Dendritic cell treated with granulocyte-macrophage colony-stimulating factor and Interleukin-4, amounts not matched to agents 40 ng/mL and 50 ng/mL, for 4 days (primary cell): ENCODE measurements around the gene EIF4G3.
"Not testable (repeated sequence)": the region's sequence is repeated elsewhere in the genome, so short reads cannot be mapped to it uniquely, and the experiment has no call there.

ENCODE experiments used
- H3K27ac Mint-ChIP-seq: one replicate; pipeline ENCODE4 v1.8.0; 2022; ENCODE audit warnings: mild to moderate bottlenecking, mixed read lengths
- H3K27me3 Mint-ChIP-seq: one replicate; pipeline ENCODE4 v1.8.0; 2022; ENCODE audit warnings: mild to moderate bottlenecking, mixed read lengths
- H3K36me3 Mint-ChIP-seq: one replicate; pipeline ENCODE4 v1.8.0; 2022; ENCODE audit warnings: low read depth, mixed read lengths
- H3K4me1 Mint-ChIP-seq: one replicate; pipeline ENCODE4 v1.8.0; 2022; ENCODE audit warnings: low read depth, mixed read lengths
- H3K4me3 Mint-ChIP-seq: one replicate; pipeline ENCODE4 v1.8.0; 2022; ENCODE audit warnings: mild to moderate bottlenecking, moderate library complexity, mixed read lengths
- H3K9me3 Mint-ChIP-seq: one replicate; pipeline ENCODE4 v1.8.0; 2022; ENCODE audit warnings: mixed read lengths
- intact Hi-C: fragments of 100-400 bp; cut with micrococcal nuclease; formaldehyde crosslinking; loops from one replicate; pipeline ENCODE4 v1.15.0; 2022

Gene EIF4G3

GRCh38 chr1:21175670-21176581 lies 771 bp downstream of the EIF4G3 start:
- H3K4me1 Mint-ChIP-seq = peaks cover 29% of the 10 kb centered on the region
- peaks cover 27% of the 10 kb centered on the region for H3K36me3 Mint-ChIP-seq
- H3K9me3 Mint-ChIP-seq = no peaks in the 10 kb centered on the region
- peaks cover 4% of the 10 kb centered on the region for H3K27me3 Mint-ChIP-seq
- intact Hi-C loops = loop anchor here (10.0 kb wide), 2 partner anchors 91 to 121 kb away; no protein-coding TSS in a partner anchor
- peak overlapping the region; percentile 96 for H3K4me3 Mint-ChIP-seq
- H3K27ac Mint-ChIP-seq = peak overlapping the region; percentile 93

DNA sequence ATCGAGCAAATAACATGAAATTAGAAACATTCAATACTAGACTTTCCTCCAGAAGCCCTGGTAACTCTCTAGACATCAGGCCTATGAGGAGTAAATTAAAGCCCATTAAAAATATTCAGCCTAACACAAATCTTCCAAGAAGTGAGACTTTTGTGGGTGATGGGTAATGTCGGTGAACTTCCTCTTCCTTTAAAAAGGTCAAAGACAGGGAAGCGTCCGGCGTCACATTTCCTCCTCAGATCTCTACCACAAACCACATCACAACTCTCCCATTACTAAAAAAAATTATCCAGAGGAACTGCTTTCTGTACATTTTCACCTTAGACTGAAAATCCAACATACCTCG lies 1.4 kb downstream of the EIF4G3 start:
- intact Hi-C loops = loop anchor here (10.0 kb wide), 2 partner anchors 90 to 120 kb away; no protein-coding TSS in a partner anchor
- Mint-ChIP-seq H3K4me3 (peak overlapping the region; percentile 96), H3K36me3 (peaks cover 32% of the 10 kb centered on the region), H3K27ac (peak overlapping the region; percentile 93), H3K9me3 (no peaks in the 10 kb centered on the region), H3K27me3 (peaks cover 4% of the 10 kb centered on the region), H3K4me1 (peaks cover 27% of the 10 kb centered on the region)

DNA sequence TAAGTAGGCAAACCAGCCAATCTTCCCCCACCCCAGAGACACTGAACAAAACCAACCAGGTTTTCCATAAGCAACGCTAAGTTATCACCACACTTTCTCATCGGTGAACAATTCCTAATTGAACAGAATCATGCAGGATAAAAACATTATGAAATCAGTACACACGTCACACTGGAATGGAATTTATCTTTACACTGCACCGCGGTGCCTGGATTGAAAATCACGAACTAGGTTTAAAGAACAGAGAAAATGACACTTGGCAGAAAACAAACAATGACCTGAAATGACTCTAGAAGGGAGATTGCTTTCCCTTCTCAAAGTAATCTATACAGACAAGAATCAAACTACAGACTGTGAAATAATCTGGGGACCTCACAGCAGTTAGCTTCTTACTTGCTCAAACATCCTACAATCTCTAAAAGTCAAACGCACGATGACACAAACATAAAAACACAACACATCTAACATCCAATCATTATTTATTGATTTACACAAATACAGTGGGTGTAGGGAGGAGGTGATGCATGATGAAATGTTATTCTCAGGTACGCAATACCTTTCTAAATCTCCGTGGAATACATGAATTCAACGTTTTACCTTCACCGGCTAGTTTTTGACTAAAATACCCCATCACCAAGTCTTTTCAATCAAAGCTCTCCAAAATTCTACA lies 1.9 kb downstream of the EIF4G3 start:
- peak overlapping the region; percentile 96 for H3K4me3 Mint-ChIP-seq
- no peaks in the 10 kb centered on the region for H3K9me3 Mint-ChIP-seq
- H3K4me1 Mint-ChIP-seq = peaks cover 27% of the 10 kb centered on the region
- H3K27me3 Mint-ChIP-seq = peaks cover 4% of the 10 kb centered on the region
- H3K27ac Mint-ChIP-seq = peak overlapping the region; percentile 93
- intact Hi-C loops = loop anchor here (10.0 kb wide), 2 partner anchors 90 to 120 kb away; no protein-coding TSS in a partner anchor
- H3K36me3 Mint-ChIP-seq = peaks cover 34% of the 10 kb centered on the region

DNA sequence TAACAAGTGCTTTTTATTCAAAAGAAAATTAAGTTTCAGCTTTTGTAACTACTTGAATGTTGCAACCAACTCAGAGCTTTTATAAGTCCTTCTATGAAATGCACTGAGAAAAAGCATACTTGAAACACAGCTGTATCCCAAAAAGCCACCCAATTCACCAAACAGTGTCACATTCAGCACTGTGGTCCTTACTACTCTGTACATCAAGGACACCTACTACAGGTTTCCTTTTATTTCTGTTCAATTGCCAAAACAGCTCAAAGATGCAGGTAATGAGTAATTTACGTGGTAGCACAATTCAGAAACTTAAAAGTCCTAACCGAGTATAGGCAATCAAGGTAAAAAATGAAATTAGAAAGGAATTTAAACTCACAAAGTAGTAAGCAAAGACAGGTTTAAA lies 2.5 kb downstream of the EIF4G3 start:
- H3K9me3 Mint-ChIP-seq = no peaks in the 10 kb centered on the region
- intact Hi-C loops = loop anchor here (10.0 kb wide), 2 partner anchors 89 to 119 kb away; no protein-coding TSS in a partner anchor
- H3K4me3 Mint-ChIP-seq = peak overlapping the region; percentile 96
- H3K27ac Mint-ChIP-seq = peak overlapping the region; percentile 93
- H3K36me3 Mint-ChIP-seq = peaks cover 34% of the 10 kb centered on the region
- peaks cover 27% of the 10 kb centered on the region for H3K4me1 Mint-ChIP-seq
- peaks cover 4% of the 10 kb centered on the region for H3K27me3 Mint-ChIP-seq

DNA sequence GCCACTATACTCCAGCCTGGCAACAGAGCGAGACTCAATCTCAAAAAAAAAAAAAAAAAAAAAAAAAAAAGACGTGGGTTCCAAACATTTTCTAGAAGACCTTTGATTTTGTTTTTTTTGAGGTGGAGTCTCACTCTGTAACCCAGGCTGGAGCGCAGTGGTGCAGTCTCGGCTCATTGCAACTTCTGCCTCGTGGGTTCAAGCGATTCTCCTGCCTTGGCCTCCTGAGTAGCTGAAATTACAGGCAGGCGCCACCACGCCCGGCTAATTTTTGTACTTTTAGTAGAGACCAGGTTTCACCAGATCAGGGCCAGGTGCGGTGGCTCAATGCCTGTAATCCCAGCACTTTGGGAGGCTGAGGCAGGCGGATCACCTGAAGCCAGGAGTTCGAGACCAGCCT lies 3.6 kb downstream of the EIF4G3 start:
- peaks cover 42% of the 10 kb centered on the region for H3K36me3 Mint-ChIP-seq
- not testable (repeated sequence) for H3K27me3 Mint-ChIP-seq, H3K4me3 Mint-ChIP-seq, H3K27ac Mint-ChIP-seq, H3K9me3 Mint-ChIP-seq
- H3K4me1 Mint-ChIP-seq = peaks cover 27% of the 10 kb centered on the region
- intact Hi-C loops = loop anchor here (10.0 kb wide), 2 partner anchors 88 to 118 kb away; no protein-coding TSS in a partner anchor

DNA sequence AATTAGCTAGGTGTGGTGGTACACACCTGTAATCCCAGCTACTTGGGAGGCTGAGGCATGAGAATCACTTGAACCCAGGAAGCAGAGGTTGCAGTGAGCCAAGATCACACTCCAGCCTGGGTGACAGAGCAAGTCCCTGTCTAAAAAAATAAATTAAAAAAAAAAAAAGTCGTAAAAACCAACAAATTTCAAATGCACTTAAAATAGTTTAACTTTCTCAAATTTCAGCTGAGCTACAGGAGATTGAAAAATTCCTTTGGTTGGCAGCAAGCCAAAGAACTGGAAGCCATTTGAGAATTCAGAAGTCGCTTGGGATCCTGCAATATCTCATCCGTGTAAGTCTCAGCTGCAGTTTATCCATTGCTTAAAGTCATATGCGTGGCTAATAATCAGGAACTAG lies 5.9 kb downstream of the EIF4G3 start:
- H3K4me3 Mint-ChIP-seq, H3K27ac Mint-ChIP-seq, H3K27me3 Mint-ChIP-seq, H3K9me3 Mint-ChIP-seq: not testable (repeated sequence)
- intact Hi-C loops = loop anchor here (10.0 kb wide), 2 partner anchors 86 to 116 kb away; no protein-coding TSS in a partner anchor
- peaks cover 58% of the 10 kb centered on the region for H3K36me3 Mint-ChIP-seq
- peaks cover 30% of the 10 kb centered on the region for H3K4me1 Mint-ChIP-seq

GRCh38 chr1:21168444-21168843 lies 8.3 kb downstream of the EIF4G3 start:
- Mint-ChIP-seq H3K27me3 (no peaks in the 10 kb centered on the region), H3K4me1 (peaks cover 28% of the 10 kb centered on the region), H3K36me3 (peaks cover 61% of the 10 kb centered on the region), H3K4me3 (no peak overlapping the region), H3K9me3 (no peaks in the 10 kb centered on the region), H3K27ac (no peak overlapping the region)
- intact Hi-C loops = no loop called here

GRCh38 chr1:21165646-21166045 lies 11.1 kb downstream of the EIF4G3 start:
- no peaks in the 10 kb centered on the region for H3K9me3 Mint-ChIP-seq
- H3K4me3 Mint-ChIP-seq = peak overlapping the region; percentile 34
- peaks cover 69% of the 10 kb centered on the region for H3K36me3 Mint-ChIP-seq
- H3K4me1 Mint-ChIP-seq = peaks cover 21% of the 10 kb centered on the region
- no peaks in the 10 kb centered on the region for H3K27me3 Mint-ChIP-seq
- peak overlapping the region; percentile 60 for H3K27ac Mint-ChIP-seq
- intact Hi-C loops = no loop called here

DNA sequence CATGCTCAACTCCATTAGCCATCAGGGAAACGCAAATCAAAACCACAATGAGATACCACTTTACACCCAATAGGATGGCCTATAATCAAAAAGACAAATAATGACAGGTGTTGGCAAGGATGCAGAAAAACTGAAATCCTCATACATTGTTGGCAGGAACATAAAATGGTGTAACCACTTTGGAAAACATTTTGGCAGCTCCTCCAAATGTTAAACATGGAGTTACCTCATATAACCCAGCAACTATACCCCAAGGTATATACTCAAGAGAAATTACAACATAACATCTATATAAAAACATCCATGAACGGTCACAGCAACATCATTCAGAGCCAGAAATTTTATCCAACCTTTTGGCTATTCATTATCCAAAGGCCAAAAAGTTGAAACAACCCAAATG lies 11.6 kb downstream of the EIF4G3 start:
- Mint-ChIP-seq H3K27ac (peak overlapping the region; percentile 60), H3K27me3 (no peaks in the 10 kb centered on the region), H3K36me3 (peaks cover 69% of the 10 kb centered on the region), H3K4me3 (no peak overlapping the region), H3K9me3 (no peaks in the 10 kb centered on the region), H3K4me1 (peaks cover 25% of the 10 kb centered on the region)
- intact Hi-C loops = no loop called here

GRCh38 chr1:21164266-21164665 lies 12.4 kb downstream of the EIF4G3 start:
- Mint-ChIP-seq H3K27me3 (no peaks in the 10 kb centered on the region), H3K9me3 (no peaks in the 10 kb centered on the region), H3K36me3 (peaks cover 77% of the 10 kb centered on the region), H3K4me1 (peaks cover 25% of the 10 kb centered on the region), H3K4me3 (no peak overlapping the region), H3K27ac (no peak overlapping the region)
- intact Hi-C loops = no loop called here

- Mint-ChIP-seq H3K9me3 (no peaks in the 10 kb centered on the region), H3K4me3 (no peak overlapping the region), H3K36me3 (peaks cover 81% of the 10 kb centered on the region), H3K4me1 (peaks cover 32% of the 10 kb centered on the region), H3K27ac (peak overlapping the region; percentile 37), H3K27me3 (no peaks in the 10 kb centered on the region)
- intact Hi-C loops = no loop called here
Measured at GRCh38 chr1:21162740-21163464, 13.8 kb downstream of the EIF4G3 start.

GRCh38 chr1:21161842-21162241 lies 14.9 kb downstream of the EIF4G3 start:
- Mint-ChIP-seq H3K36me3 (peaks cover 71% of the 10 kb centered on the region), H3K4me3 (no peak overlapping the region), H3K27ac (no peak overlapping the region), H3K9me3 (no peaks in the 10 kb centered on the region), H3K4me1 (peaks cover 42% of the 10 kb centered on the region), H3K27me3 (no peaks in the 10 kb centered on the region)
- intact Hi-C loops = no loop called here

- Mint-ChIP-seq H3K4me1 (peaks cover 44% of the 10 kb centered on the region), H3K4me3 (no peak overlapping the region), H3K36me3 (peaks cover 63% of the 10 kb centered on the region), H3K9me3 (no peaks in the 10 kb centered on the region), H3K27me3 (no peaks in the 10 kb centered on the region), H3K27ac (no peak overlapping the region)
- intact Hi-C loops = no loop called here
Measured at GRCh38 chr1:21160263-21160796, 16.4 kb downstream of the EIF4G3 start.
